KG1 (cell line): ENCODE results near the gene ROBO1.

Source experiments
- DNase-seq: peaks from one replicate; lab custom pipeline; 2025; lab: John Stamatoyannopoulos, UW

Gene ROBO1

GRCh38 chr3:79066481-79066880 lies 701.3 kb downstream of the ROBO1 start:
- DNase-seq = no peak

GRCh38 chr3:79063624-79064023 lies 704.2 kb downstream of the ROBO1 start:
- no peak for DNase-seq

DNA sequence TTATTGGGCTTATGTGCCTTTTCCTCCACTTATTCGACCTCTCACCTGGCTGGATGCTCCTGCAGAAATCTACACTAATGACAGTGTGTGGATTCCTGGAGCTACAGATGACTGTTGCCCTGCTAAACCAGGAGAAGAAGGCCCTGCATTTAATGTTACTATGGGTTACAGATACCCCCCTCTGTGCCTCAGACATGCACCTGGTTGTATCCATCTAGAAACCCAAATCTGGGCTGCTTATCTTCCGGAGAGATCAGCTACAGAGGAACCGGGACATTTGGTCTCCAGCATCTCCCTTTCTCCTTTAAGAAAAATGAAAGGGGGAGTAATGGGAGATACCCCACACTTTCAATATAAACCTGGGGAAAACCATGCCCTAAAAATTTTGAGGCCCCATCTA lies 710.0 kb downstream of the ROBO1 start:
- no peak for DNase-seq

DNA sequence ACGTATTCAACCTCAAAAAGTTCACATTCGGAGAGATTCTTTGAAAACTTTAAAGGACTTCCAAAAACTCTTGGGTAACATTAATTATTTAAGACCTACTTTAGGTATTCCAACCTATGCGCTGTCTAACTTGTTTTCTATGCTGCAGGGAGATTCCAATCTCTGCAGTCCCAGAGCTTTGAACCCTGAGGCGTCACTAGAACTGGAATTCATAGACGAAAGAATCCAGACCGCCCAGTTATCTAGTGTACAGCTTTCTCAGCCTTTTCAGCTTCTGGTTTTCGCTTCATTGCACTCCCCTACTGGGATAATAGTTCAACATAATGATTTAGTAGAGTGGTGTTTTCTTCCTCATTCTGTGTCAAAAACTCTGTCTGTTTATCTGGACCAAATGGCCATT lies 711.3 kb downstream of the ROBO1 start:
- DNase-seq = no peak

GRCh38 chr3:79052054-79052681 lies 715.6 kb downstream of the ROBO1 start:
- no peak for DNase-seq

DNA sequence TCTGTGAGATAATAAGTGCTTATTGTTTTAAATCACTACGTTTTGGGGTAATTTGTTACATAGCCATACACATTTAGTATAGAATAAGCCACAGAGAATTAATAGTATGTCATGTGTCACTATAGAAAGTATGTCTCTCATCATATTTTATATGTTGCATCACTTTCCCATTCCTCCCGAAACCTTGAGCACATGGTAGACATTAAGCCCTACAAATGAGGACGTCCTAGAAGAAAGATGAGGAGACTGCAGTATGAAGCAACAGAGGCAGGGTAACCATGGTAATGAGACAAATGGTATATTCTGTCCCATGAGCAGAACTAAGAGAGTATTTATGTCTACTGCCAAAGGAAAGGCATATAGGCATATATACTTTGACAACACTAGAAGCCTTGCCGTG lies 720.2 kb downstream of the ROBO1 start:
- DNase-seq = no peak

DNA sequence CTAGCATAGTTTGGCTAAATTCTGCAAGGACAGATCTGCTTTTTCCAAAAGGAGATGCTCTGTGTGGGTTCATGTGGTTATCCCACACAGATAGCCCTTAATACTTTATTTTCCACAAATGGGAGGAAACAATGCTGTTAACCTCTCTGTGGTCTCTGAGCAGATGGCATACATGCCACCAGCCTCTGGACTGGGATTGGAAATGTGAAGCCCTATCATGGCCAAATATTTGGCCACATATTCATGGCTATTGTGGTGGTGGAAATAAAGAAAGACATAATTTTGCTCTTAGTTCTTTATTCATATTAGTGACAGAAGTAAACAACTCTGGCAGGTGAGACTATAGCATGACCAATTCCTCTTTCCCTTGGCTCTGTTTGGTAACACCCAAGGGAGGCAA lies 726.2 kb downstream of the ROBO1 start:
- no peak for DNase-seq

DNA sequence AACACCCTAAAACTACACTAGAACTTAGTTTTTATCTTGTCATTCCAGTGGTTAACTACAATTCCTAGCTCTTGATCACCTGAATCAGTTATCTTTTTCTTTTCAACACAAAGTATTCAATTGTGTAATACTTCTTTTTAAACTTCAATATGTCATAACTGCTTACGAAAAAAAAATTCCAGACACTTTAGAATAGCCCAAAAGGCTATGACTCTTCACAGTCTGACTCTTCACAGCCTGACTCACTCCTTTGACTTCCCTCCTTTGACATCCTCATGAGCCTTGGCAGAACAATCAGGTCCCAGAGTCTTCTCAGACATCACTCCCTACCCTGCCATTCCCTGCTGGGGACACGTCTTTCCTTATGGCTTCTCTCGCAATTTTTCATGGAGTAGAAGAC lies 727.1 kb downstream of the ROBO1 start:
- no peak for DNase-seq

DNA sequence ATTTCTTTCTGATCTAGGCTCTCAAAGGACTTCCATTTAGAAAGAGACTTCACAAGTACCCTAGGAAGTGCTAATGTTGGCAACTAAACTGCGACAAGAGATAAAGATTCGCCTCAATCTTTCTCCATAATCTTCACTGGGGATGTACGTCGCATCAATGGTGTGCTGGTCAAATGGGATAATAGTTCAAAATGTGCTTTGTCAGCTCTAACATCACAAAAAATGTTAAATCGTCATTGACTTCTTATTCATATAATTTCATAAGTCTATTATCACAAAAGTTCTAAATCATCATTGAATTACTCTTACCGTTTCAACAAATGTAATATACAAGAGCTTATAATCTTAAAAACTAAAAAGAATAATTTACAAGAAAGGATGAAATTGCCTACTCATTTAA lies 727.7 kb downstream of the ROBO1 start:
- DNase-seq = no peak

- DNase-seq = no peak
Observed at GRCh38 chr3:79039192-79039591, 728.6 kb downstream of the ROBO1 start.

DNA sequence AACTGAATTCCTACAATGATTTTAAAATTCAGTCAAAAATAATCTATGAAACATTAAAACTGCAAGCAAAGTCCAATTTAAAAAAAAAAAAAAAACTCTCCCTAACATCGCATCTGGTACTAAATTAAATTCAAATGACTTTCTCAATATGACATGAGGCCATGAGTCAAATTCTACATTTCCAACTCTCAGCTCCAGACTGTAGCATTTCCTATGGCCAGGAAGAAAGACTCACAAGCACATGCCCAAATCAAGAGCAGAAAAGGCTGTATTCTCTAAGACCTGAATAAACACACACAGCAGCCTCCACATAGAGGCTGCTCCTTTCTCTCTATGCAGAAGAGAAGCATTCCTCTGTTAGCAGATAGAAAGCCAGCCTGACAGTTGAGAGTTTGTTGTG lies 729.2 kb downstream of the ROBO1 start:
- DNase-seq = no peak

GRCh38 chr3:79038057-79038456 lies 729.7 kb downstream of the ROBO1 start:
- no peak for DNase-seq

- no peak for DNase-seq
Observed at GRCh38 chr3:79032686-79033318, 735.0 kb downstream of the ROBO1 start.

DNA sequence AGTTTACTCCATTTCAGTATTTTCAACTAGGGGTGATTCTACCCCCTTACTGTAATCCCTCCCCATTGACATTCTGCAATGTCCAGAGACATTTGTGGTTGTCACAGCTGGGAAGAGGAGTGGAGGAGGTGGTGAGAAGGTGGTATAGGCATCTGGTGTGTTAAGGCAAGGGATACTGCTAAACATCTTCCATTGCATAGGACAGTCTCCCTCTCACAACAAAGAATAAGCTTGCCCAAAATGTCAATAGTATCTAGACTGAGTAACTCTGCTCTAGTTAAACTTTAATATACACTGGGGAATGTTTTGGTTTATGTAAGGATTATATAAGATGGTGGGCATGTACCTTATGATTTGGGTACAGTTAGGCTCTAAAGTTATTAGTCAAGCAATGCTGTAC lies 737.6 kb downstream of the ROBO1 start:
- no peak for DNase-seq

DNA sequence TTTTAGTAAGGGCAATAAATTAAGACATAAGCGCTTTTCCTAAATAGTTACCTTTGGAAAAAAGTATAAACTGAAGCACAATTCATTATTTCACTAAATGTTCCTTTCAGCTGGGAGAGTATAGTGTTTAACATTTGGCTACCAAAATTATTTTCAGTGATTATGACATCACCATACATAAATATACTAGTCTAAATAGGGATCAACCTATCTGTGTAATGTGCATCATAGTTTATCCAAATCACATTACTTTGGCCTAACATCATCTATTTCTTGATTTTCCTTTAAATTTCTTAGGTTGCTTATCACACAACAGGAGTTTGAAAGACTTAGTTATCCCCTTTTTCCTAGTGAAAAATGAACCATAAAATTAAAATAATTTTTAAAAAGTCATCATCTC lies 738.9 kb downstream of the ROBO1 start:
- DNase-seq = no peak

DNA sequence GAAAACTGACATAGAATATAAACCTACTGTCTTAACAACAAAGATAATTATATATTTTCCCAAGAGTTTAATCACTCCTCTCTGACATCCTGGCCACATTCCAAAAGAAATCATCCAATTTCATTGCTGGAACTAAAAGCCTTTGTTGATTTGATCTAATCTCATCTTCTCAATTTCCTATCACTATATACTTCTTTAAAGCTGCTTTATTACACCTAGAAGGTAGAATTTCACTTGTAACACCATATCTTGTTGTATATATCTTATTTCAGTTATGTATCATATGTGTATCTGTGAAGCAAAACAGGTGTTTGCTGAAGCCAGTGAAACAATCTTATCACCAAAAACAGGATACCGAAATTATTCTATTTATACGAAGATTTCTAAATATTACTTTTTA lies 740.2 kb downstream of the ROBO1 start:
- DNase-seq = no peak

DNA sequence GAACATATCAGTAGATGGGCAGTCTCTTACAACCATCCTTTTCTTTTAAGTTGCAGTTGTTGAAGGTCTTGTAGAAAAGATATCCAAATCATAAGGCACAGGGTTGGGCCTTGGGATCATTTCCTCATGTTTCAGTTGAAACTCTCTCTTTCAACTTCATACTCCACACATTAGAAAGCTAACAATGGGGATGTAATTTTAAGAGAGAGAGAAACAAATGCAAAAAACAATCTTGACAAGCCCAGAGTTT lies 747.9 kb downstream of the ROBO1 start:
- DNase-seq = no peak

- no peak for DNase-seq
Observed at GRCh38 chr3:79019137-79019923, 748.5 kb downstream of the ROBO1 start.

GRCh38 chr3:79018671-79019136 lies 749.1 kb downstream of the ROBO1 start:
- DNase-seq = no peak

GRCh38 chr3:79018265-79018664 lies 749.5 kb downstream of the ROBO1 start:
- no peak for DNase-seq

- DNase-seq = no peak
Observed at GRCh38 chr3:79016587-79017376, 751.0 kb downstream of the ROBO1 start.

DNA sequence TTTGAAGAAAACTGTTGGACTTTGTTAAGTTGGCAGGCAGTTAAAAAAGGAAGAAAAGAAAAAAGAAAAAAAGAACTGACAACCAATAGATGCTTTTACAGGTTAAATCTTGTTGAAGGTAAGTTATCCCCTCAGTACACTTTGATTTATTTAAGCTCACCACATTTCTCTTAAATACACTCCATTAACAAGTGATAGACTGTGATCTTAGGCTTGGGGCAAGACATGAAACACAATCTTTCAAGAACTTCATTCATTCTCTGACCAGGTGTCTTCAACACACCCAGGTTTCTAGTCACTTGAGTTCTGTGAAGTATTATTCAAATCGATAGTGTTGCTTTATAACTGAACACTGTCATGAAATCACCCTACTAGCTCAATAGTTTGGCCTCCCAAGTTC lies 751.9 kb downstream of the ROBO1 start:
- DNase-seq = no peak

DNA sequence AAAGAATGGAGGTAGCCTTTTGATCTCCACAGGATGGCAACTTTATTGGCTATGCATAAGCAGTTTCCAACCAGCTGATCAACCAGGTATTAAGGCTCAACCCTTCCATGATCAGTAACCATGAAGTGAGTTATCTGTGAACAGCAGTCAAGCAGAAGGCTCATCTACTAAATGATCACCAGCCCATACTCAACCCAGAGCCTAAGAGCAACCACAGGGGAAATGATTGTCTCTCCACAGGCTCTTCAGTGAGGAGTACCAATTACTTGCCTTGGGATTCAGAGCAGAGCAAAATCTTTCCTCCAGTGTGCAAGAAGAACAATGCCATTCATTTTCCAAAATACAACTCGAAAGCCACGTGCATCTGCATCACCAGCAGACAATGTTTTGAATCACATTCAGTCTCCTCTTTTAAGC lies 754.8 kb downstream of the ROBO1 start:
- DNase-seq = no peak
